ENCODE measurements around the gene HSPA1L.

- TF ChIP-seq CTCF (IDR thresholded peaks at IDR 0.05) (no peak), EP300 (IDR thresholded peaks at IDR 0.05) (no peak), KDM5A (IDR thresholded peaks at IDR 0.05) (no peak), HDAC2 (IDR thresholded peaks at IDR 0.05) (no peak), RAD21 (conservative IDR thresholded peaks at IDR 0.05 in 1 of 2, IDR thresholded peaks at IDR 0.05 in 1 of 2) (no peak), ESRRA (IDR thresholded peaks at IDR 0.05; ENCODE audit: borderline replicate concordance, low read length) (no peak), POLR2A (IDR thresholded peaks at IDR 0.05; ENCODE audit: low read length) (no peak), TP53 (CRISPR knock-in tag; IDR thresholded peaks at IDR 0.05) (no peak), ZNF302 (CRISPR knock-in tag; IDR thresholded peaks at IDR 0.05) (no peak), CBX2 (IDR thresholded peaks at IDR 0.05; ENCODE audit: borderline replicate concordance, low read depth) (no peak), RCOR1 (IDR thresholded peaks at IDR 0.05; ENCODE audit: low read depth, low read length) (no peak), JUN (IDR thresholded peaks at IDR 0.05) (no peak)
- TF ChIP-seq, protein P1, sequence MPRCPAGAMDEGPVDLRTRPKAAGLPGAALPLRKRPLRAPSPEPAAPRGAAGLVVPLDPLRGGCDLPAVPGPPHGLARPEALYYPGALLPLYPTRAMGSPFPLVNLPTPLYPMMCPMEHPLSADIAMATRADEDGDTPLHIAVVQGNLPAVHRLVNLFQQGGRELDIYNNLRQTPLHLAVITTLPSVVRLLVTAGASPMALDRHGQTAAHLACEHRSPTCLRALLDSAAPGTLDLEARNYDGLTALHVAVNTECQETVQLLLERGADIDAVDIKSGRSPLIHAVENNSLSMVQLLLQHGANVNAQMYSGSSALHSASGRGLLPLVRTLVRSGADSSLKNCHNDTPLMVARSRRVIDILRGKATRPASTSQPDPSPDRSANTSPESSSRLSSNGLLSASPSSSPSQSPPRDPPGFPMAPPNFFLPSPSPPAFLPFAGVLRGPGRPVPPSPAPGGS (IDR thresholded peaks at IDR 0.05) = no peak
These were observed 33.6 kb downstream of the HSPA1L start for GRCh38 chr6:31781244-31782125.
